HS-5 (cell line): ENCODE data around the gene KRTAP10-11.
"Not testable (repeated sequence)": the region's sequence is repeated elsewhere in the genome, so short reads cannot be mapped to it uniquely, and the experiment has no call there.

ENCODE experiments used
- DNase-seq: peaks from one replicate; pipeline ENCODE4 v3.0.0-alpha.2; 2012; ENCODE audit warnings: low read depth

The KRTAP10-11 gene

DNA sequence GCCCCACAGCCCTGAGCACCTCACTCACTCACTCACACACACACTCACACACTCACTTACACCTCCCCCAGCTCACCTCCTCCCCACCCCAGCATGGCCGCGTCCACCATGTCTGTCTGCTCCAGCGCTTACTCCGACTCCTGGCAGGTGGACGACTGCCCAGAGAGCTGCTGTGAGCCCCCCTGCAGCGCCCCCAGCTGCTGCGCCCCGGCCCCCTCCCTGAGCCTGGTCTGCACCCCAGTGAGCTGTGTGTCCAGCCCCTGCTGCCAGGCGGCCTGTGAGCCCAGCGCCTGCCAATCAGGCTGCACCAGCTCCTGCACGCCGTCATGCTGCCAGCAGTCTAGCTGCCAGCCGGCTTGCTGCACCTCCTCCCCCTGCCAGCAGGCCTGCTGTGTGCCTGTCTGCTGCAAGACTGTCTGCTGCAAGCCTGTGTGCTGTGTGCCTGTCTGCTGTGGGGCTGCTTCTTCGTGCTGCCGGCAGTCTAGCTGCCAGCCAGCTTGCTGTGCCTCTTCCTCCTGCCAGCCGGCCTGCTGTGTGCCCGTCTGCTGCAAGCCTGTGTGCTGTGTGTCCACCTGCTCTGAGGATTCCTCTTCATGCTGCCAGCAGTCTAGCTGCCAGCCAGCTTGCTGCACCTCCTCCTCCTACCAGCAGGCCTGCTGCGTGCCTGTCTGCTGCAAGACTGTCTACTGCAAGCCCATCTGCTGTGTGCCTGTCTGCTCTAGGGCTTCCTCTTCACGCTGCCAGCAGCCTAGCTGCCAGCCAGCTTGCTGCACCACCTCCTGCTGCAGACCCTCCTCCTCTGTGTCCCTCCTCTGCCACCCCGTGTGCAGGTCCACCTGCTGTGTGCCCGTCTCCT, at the start of gene KRTAP10-11:
Gene KRTAP10-11, plus strand, starts transcription at position 49 of the 856 bp plus-strand sequence. Its CDS starts 45 bp downstream, at position 94.
- DNase-seq, result not testable (repeated sequence)

DNA sequence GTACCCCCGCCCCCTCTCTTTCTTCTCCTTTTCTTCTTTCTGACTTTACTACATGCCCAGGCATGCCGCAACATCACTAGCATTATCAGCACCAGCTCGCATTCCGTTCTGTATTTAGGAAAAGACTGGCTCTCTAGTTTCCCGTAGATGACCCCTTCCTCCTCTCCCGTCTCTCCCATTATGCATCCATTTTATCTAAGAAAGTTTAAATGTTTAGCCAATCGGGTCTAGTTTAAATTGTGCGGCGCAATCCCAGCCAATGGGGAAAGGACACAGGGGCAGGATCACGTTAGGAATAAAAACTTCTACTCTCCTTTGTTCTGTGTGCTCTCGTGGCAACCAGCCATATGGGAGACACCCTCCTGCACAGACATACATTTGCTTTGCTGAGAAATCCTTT, 48.2 kb upstream of the KRTAP10-11 start:
- no peak for DNase-seq

DNA sequence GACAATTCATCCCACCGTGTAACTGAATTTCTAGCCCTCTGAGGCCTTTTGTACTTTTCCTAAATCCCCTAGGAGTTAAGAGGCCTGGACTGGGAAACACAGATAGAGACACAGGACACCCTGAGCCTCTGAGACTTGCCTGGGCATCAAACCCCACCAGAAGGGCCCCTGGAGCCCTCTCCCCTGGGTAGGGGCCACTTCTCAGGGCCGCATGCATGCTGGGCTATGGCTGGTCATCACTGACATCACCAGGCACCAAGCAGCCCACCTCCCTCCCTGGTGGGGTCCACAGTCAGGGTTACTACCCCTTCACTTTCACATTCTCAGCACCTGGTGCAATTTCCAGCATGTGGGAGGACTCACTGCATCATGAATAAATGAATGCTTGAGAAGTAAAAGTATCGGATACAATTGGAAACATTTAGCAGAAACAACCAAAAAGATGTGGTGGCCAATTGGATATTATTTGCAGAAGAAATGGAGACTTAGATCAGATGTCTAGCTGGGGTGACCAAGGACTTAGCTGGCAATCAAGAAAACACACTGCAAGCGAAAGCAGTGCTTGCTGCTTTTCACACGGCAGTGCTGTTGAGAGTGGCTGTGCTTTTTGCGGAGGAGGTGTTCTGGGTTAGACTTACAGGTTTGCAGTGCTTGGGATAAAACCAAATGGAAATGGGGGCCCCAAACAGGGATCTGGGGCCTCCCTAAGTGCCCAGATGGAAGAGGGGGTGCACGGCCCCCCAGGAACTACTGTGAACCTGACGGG, 46.8 kb upstream of the KRTAP10-11 start:
- no peak for DNase-seq

DNA sequence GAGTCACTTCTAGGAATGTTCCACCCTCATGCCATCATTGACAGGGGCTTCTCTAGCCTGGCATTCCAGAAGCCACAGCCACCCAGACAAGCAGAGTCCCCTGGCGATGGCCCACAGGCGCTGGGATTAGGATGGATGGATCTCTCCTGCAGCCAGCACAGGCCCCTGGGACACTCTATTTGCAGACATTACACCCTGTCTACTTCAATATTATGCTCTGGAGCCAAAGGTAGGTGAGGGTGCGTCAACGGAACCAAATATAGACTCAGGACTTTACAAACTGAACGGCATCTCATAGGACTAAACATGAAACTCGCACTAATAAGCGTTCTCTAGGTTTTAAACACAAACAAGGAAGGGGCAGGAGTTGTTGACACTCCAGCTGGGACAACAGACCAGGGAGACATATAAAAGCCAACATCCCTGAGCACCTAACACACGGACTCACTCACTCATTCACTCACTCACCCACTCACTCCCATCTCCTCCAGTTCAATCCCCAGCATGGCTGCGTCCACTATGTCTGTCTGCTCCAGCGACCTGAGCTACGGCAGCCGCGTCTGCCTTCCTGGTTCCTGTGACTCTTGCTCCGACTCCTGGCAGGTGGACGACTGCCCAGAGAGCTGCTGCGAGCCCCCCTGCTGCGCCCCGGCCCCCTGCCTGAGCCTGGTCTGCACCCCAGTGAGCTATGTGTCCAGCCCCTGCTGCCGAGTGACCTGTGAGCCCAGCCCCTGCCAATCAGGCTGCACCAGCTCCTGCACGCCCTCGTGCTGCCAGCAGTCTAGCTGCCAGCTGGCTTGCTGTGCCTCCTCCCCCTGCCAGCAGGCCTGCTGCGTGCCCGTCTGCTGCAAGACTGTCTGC, 45.9 kb upstream of the KRTAP10-11 start, which contains the start of gene KRTAP10-7:
Gene KRTAP10-7, plus strand, starts transcription at position 480 of the 861 bp plus-strand sequence. Its CDS starts 25 bp downstream, at position 505.
- not testable (repeated sequence) for DNase-seq

DNA sequence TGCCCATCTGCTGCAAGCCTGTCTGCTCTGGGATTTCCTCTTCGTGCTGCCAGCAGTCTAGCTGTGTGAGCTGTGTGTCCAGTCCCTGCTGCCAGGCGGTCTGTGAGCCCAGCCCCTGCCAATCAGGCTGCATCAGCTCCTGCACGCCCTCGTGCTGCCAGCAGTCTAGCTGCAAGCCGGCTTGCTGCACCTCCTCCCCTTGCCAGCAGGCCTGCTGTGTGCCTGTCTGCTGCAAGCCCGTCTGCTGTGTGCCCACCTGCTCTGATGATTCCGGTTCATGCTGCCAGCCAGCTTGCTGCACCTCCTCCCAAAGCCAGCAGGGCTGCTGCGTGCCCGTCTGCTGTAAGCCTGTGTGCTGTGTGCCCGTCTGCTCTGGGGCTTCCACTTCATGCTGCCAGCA, 45.1 kb upstream of the KRTAP10-11 start:
- DNase-seq, result not testable (repeated sequence)

GRCh38 chr21:44601596-44602462, 44.4 kb upstream of the KRTAP10-11 start:
- DNase-seq, result no peak

- DNase-seq, result no peak
Observed at GRCh38 chr21:44602463-44602850, 43.8 kb upstream of the KRTAP10-11 start.

DNA sequence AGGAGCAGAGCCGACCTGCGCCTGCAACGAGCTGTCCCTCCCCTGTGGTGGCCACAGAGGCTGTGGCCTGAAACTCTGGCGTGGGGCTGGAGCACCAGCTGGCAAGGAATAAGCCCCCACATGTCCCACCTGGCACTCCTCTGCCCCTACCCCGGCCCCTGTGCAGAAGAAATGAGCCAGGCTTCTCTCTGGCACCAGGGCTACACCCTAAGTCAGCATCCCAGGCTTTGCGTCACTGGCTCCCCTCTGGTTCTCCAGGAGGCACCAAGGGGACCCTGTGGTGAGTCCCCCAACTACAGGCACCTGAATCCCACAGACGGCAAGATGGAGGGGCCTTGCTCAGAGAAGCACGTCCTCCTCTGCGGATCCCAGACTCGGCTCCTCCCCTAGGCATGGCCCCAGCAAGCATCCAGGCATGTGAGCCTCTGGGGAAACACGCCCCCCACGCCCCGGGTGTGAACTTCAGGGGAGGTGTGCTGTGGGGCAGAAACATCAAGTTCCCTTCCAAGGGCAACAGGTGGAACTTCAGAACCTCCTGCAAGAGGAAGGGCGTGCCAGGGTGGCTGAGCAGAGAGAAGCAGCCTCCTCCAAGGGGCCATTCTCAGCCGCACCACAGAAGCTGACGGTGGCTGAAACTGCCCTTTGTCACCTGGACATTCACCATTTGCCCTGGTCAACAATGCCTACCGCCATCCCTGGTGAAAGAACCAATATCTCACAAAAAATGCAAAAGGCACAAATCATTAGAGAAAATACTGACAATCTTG, 42.9 kb upstream of the KRTAP10-11 start:
- DNase-seq, result no peak

DNA sequence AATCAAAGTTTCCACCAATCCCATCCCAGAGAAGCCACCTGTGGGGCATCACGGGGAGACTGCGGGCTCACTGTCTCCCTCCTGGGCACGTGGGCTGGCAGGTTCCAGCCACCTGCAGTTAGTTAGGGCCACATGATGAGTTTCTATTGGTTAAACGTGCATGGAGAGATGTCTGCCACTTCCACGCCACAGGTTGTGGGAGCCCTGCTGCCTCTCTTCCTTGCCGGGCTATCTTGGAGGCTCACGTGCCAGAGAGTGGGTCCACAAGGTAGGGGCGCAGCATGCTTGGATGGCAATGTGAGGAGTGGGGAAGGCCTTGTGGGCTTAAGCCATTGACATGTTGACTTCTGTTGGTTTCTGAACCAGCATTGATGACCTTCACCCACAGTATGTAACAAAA, 42.3 kb upstream of the KRTAP10-11 start:
- DNase-seq, result no peak

- DNase-seq, result no peak
Observed at GRCh38 chr21:44606495-44606894, 39.7 kb upstream of the KRTAP10-11 start.

DNA sequence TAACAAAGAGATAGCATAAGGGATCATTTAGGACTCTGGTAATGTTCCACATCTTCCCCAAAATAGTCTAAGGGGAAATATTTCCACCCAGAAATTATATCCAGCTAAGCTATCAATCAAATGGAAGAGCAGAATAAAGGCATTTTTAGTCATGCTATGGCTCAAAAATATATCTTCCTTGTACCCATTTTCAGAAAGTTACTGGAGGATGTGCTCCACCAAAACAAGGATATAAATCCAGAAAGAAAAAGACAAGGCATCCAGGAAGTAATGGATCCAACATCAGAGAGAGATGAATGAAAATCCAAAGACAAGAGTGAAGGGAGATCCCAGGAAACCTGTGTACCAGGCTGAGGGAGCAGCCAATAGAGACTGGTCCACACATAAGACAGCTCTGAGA, 37.0 kb upstream of the KRTAP10-11 start:
- no peak for DNase-seq

GRCh38 chr21:44610157-44610843, 35.9 kb upstream of the KRTAP10-11 start:
- not testable (repeated sequence) for DNase-seq

DNA sequence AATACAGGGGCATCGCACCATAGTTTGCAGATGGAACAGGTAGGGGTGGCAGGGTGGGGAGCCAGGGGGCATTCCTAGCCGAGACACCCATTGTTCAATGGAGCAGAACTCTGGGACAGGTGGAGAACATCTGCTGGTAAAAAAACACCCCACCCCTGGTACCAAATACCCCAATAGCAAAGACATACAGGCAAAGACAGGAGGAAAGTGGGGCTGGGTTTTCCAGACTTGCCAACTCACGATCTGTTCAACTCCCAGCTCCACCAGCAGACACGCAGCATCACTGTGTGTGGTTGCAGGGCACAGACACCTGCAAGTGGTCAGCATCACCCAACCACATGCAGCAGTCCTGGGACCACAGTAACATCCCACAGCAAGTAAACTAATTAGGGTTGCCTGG, 34.7 kb upstream of the KRTAP10-11 start:
- DNase-seq, result no peak

GRCh38 chr21:44612029-44612486, 34.2 kb upstream of the KRTAP10-11 start, which contains the start of gene KRTAP10-8:
TSS of gene KRTAP10-8 (plus strand) at chr21:44612079. CDS start at chr21:44612101, 22 bp downstream.
- no peak for DNase-seq

DNA sequence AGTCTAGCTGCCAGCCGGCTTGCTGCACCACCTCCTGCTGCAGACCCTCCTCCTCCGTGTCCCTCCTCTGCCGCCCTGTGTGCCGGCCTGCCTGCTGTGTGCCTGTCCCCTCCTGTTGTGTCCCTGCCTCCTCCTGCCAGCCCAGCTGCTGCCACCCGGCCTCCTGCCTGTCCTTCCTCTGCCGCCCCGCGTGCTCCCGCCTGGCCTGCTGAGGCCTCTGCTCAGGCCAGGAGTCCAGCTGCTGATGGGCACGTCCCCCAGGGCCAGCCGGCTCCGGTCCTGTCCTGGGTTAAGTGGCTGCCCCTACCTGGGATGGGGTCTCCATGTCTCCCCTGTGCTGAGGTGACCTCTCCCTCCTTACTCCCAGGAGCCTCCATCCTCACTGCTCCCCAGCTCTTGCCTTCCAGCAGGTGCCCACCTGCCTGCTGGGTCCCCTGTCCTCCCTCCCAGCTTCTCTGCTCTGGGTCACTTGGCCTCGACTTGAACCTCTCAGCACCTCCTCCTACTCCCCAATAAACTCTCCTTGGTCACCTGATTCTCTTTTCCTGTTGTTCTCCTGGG, 33.5 kb upstream of the KRTAP10-11 start:
- DNase-seq, result no peak

GRCh38 chr21:44613386-44614155, 32.6 kb upstream of the KRTAP10-11 start:
- no peak for DNase-seq

DNA sequence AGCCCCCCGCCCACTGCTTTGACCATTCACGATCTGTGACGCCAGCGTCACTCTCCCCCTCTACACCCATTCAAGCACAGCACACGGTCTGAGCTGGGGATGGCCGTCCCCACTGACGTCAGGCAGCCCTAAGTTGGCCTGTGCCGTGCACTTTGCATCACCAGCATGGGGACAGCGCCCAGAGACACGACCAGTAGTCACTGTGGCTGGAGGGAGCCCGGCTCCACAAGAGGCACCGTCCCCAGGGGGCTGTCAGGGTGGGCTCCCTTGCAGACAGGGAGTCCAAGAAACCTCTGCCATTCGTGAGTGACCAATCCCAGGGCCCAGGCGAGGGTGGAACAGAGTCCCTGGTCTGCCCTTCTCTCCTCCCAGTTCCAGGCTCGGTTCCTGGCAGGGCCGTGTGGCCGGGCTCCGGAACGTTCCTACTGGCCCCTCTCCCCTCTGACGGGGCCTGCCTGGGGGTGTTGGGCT, 32.0 kb upstream of the KRTAP10-11 start:
- no peak for DNase-seq

GRCh38 chr21:44614961-44615391, 31.2 kb upstream of the KRTAP10-11 start:
- no peak for DNase-seq
